Body of pancreas (tissue), 4 donors: ENCODE results near the gene SMARCD2. TPM values are rescaled to one million over a fixed set of nuclear protein-coding genes. Genes with fewer than 3 reads are reported as not detected.

Experiments used
- ATAC-seq: fragments of 150-250 bp; one replicate; pipeline ENCODE4 v1.9.1; 2016
- DNase-seq, 4 donors: peaks; one replicate each; pipeline ENCODE4 v3.0.0-alpha.2; 2019
- H3K27ac ChIP-seq, 4 donors: fragments of 200-600 bp; sonication (generic); 1 replicate in 3 of 4; 2 replicates in 1 of 4; pipeline versions ENCODE4 v1.5.1 to v1.6.1; 2016 to 2019; ENCODE audit warnings: mild to moderate bottlenecking in 1 of 4, mixed read lengths in 1 of 4, moderate library complexity in 1 of 4
- H3K27me3 ChIP-seq, 2 donors: fragments of 200-600 bp; sonication (generic); one replicate each; pipeline ENCODE4 v1.6.0; 2016; ENCODE audit warnings: mild to moderate bottlenecking in 1 of 2
- H3K36me3 ChIP-seq, 2 donors: fragments of 200-600 bp; sonication (generic); replicated peaks in 1 of 2; 2 replicates each; pipeline ENCODE4 v1.5.1; 2016; ENCODE audit warnings: low read depth in 2 of 2; ENCODE audit not compliant: insufficient read depth in 1 of 2
- H3K4me1 ChIP-seq: fragments of 200-600 bp; sonication (generic); one replicate; pipeline ENCODE4 v1.6.0; 2016
- H3K4me3 ChIP-seq, 2 donors: fragments of 200-600 bp; sonication (generic); 1 replicate in 1 of 2; 2 replicates in 1 of 2; pipeline ENCODE4 v1.5.1; 2016 to 2019
- H3K9me3 ChIP-seq, 3 donors: fragments of 200-600 bp; sonication (generic); 1 replicate in 2 of 3; 2 replicates in 1 of 3; pipeline ENCODE4 v1.5.1; 2016
- CTCF ChIP-seq, 7 experiments: fragments of 450-650 bp in 4 of 7; fragments of 200-600 bp in 3 of 7; sonication (generic) in 3 of 7; IDR thresholded peaks; one replicate each; pipeline ENCODE4 v1.5.1; 2016 to 2019; ENCODE audit warnings: antibody characterized with exemption in 7 of 7
- POLR2A ChIP-seq, 3 donors: fragments of 450-650 bp; IDR thresholded peaks; one replicate each; pipeline ENCODE4 v1.6.1; 2016; ENCODE audit warnings: antibody characterized with exemption in 3 of 3, mild to moderate bottlenecking in 2 of 3
- WGBS, 2 donors: methylation state at CpG; one replicate each; pipeline ENCODE4 v1.1.5; 2017; 5-methylcytosine and 5-hydroxymethylcytosine counted together
- intact Hi-C: fragments of 100-400 bp; cut with DNase I; formaldehyde crosslinking; loops from one replicate; pipeline ENCODE4 v1.15.1; 2023
- total RNA-seq, 2 donors: library from RNA; depleted of rRNA; stranded (reverse); fragments of >200 nt; gene quantifications; one replicate each; pipeline ENCODE4 v1.1.0, GENCODE V29; 2016

Gene SMARCD2
- total RNA-seq, 2 donors from 2014 or later: 75.8 to 87.9 TPM

- Histone ChIP-seq H3K27me3 (no peaks in the 10 kb centered on the region), H3K27ac (no peak overlapping the region), H3K4me1 (peaks cover 19% of the 10 kb centered on the region), H3K36me3 (peaks cover 14 to 61% of the 10 kb centered on the region in 2 donors), H3K4me3 (no peak overlapping the region), H3K9me3 (no peaks in the 10 kb centered on the region)
- no peak for DNase-seq
- intact Hi-C loops: no loop called here
- TF ChIP-seq CTCF (IDR thresholded peaks at IDR 0.05): no peak
- no peak for TF ChIP-seq POLR2A (IDR thresholded peaks at IDR 0.05)
- ATAC-seq: no peak
- 90 to 95% methylated on average over 27 of the region's 27 CpGs for WGBS, 2 donors
Observed at GRCh38 chr17:63817736-63818385, 24.6 kb downstream of the SMARCD2 start.

GRCh38 chr17:63816669-63817068 is 25.8 kb downstream of the SMARCD2 start:
- no peak overlapping the region for H3K27ac ChIP-seq
- intact Hi-C loops: no loop called here
- peaks cover 5 to 71% of the 10 kb centered on the region in 2 donors for H3K36me3 ChIP-seq
- ATAC-seq (no peak), DNase-seq (no peak)
- H3K9me3 ChIP-seq: no peaks in the 10 kb centered on the region
- WGBS, 2 donors: 87 to 93% methylated on average over 4 of the region's 4 CpGs
- H3K4me3 ChIP-seq: no peak overlapping the region
- TF ChIP-seq POLR2A (IDR thresholded peaks at IDR 0.05): no peak
- H3K4me1 ChIP-seq: peaks cover 19% of the 10 kb centered on the region
- H3K27me3 ChIP-seq: no peaks in the 10 kb centered on the region

- no peaks in the 10 kb centered on the region for H3K9me3 ChIP-seq
- no peaks in the 10 kb centered on the region for H3K27me3 ChIP-seq
- H3K4me3 ChIP-seq: no peak overlapping the region
- no peak for DNase-seq
- H3K4me1 ChIP-seq: peaks cover 19% of the 10 kb centered on the region
- WGBS, 2 donors: 86 to 89% methylated on average over 2 of the region's 2 CpGs
- no peak overlapping the region for H3K27ac ChIP-seq
- peaks cover 5 to 73% of the 10 kb centered on the region in 2 donors for H3K36me3 ChIP-seq
- ATAC-seq: no peak
- TF ChIP-seq POLR2A (IDR thresholded peaks at IDR 0.05) (no peak), CTCF (IDR thresholded peaks at IDR 0.05) (no peak)
- intact Hi-C loops: no loop called here
Observed at GRCh38 chr17:63816123-63816522, 26.4 kb downstream of the SMARCD2 start.

GRCh38 chr17:63809970-63810369 is 32.5 kb downstream of the SMARCD2 start:
- H3K4me3 ChIP-seq: no peak overlapping the region
- no peaks in the 10 kb centered on the region for H3K27me3 ChIP-seq
- DNase-seq (no peak), ATAC-seq (no peak)
- no peak for TF ChIP-seq POLR2A (IDR thresholded peaks at IDR 0.05)
- TF ChIP-seq CTCF (IDR thresholded peaks at IDR 0.05): no peak
- intact Hi-C loops: no loop called here
- H3K36me3 ChIP-seq: peaks cover 6 to 74% of the 10 kb centered on the region in 2 donors
- H3K27ac ChIP-seq: no peak overlapping the region
- no peaks in the 10 kb centered on the region for H3K4me1 ChIP-seq
- 80 to 87% methylated on average over 9 of the region's 9 CpGs for WGBS, 2 donors
- no peaks in the 10 kb centered on the region for H3K9me3 ChIP-seq

- Histone ChIP-seq H3K36me3 (peaks cover 6 to 62% of the 10 kb centered on the region in 2 donors), H3K27me3 (no peaks in the 10 kb centered on the region), H3K4me3 (no peak overlapping the region), H3K4me1 (no peaks in the 10 kb centered on the region), H3K27ac (no peak overlapping the region), H3K9me3 (no peaks in the 10 kb centered on the region)
- TF ChIP-seq CTCF (IDR thresholded peaks at IDR 0.05) (no peak), POLR2A (IDR thresholded peaks at IDR 0.05) (no peak)
- intact Hi-C loops: no loop called here
- WGBS, 2 donors: 24 to 49% methylated on average over 2 of the region's 2 CpGs
- DNase-seq (no peak), ATAC-seq (no peak)
Observed at GRCh38 chr17:63805591-63805990, 36.9 kb downstream of the SMARCD2 start.
